Endothelial cell of umbilical vein (primary cell): ENCODE measurements around the gene PTH1R. TPM values are rescaled to one million over a fixed set of nuclear protein-coding genes. Genes with fewer than 3 reads are reported as not detected.

Experiments used
- BruUV-seq: library from RNA; stranded (reverse); fragments of 400-500 nt; replicated peaks from 2 replicates; lab custom pipeline; 2021; lab: Mats Ljungman, UMichigan
- CTCF ChIA-PET: fragments of 300-600, 350-600 bp; sonication (Branson Sonifier 250); formaldehyde crosslinking; loops from one replicate; lab custom pipeline; 2021; ENCODE audit warnings: antibody characterized with exemption, inconsistent platforms; lab: Charles Lee
- POLR2A ChIA-PET: fragments of 300-600, 350-600 bp; sonication (Branson Sonifier 250); formaldehyde crosslinking; loops from one replicate; lab custom pipeline; 2021; ENCODE audit warnings: antibody characterized with exemption, inconsistent platforms; lab: Charles Lee
- DNase-seq: peaks from one replicate; pipeline ENCODE4 v3.0.0-alpha.2; 2011; ENCODE audit warnings: low read depth, low spot score
- FAIRE-seq: peaks from 2 replicates; lab custom pipeline; 2011; peaks lifted over from hg19 to GRCh38; lab: Jason Lieb, UNC
- H2AFZ ChIP-seq: 2 replicates; pipeline ENCODE4 v1.6.0; 2012; ENCODE audit warnings: low read depth, low read length, control low read depth, inconsistent platforms
- H3K27ac ChIP-seq: 2 replicates; pipeline ENCODE4 v1.5.1; 2011; ENCODE audit warnings: low read depth, mild to moderate bottlenecking, control low read depth, low read length, moderate library complexity; ENCODE audit not compliant: insufficient read depth
- H3K27me3 ChIP-seq, 2 experiments: 2 replicates each; pipeline versions ENCODE4 v1.6.0 to v1.6.1; 2011; ENCODE audit warnings: low read length in 2 of 2, mixed read lengths in 1 of 2; ENCODE audit not compliant: control insufficient read depth in 2 of 2, insufficient read depth in 2 of 2
- H3K36me3 ChIP-seq, 2 experiments: 2 replicates in 1 of 2; 3 replicates in 1 of 2; pipeline ENCODE4 v1.5.1; 2011; ENCODE audit warnings: low read length in 2 of 2, mild to moderate bottlenecking in 1 of 2, moderate library complexity in 1 of 2; ENCODE audit not compliant: control insufficient read depth in 2 of 2, insufficient read depth in 2 of 2; ENCODE audit errors: extremely low read depth in 1 of 2
- H3K4me1 ChIP-seq: 3 replicates; pipeline ENCODE4 v1.5.1; 2011; ENCODE audit warnings: mild to moderate bottlenecking, low read length; ENCODE audit not compliant: control insufficient read depth, insufficient read depth; ENCODE audit errors: extremely low read depth
- H3K4me2 ChIP-seq: 2 replicates; pipeline ENCODE4 v1.6.1; 2011; ENCODE audit warnings: low read length, control low read depth, mixed read lengths; ENCODE audit not compliant: insufficient read depth
- H3K4me3 ChIP-seq, 3 experiments: fragments of 200-600 bp in 1 of 3; sonication (generic), shearing (Covaris generic) in 1 of 3; replicated peaks in 1 of 3; 2 replicates each; pipeline ENCODE4 v1.5.1; 2011 to 2016; ENCODE audit warnings: control low read depth in 3 of 3, low read length in 3 of 3, mild to moderate bottlenecking in 2 of 3, inconsistent platforms in 1 of 3, low read depth in 1 of 3, moderate library complexity in 1 of 3; ENCODE audit not compliant: insufficient read depth in 1 of 3
- H3K79me2 ChIP-seq: 2 replicates; pipeline ENCODE4 v1.6.0; 2012; ENCODE audit warnings: low read length, inconsistent platforms; ENCODE audit not compliant: control insufficient read depth, insufficient read depth
- H3K9ac ChIP-seq: replicated peaks from 2 replicates; pipeline ENCODE3; 2011; ENCODE audit warnings: low read length, control low read depth; ENCODE audit not compliant: insufficient read depth; ENCODE audit errors: extremely low read depth
- H3K9me1 ChIP-seq: replicated peaks from 3 replicates; pipeline ENCODE4 v1.6.0; 2011; ENCODE audit warnings: mild to moderate bottlenecking, low read length; ENCODE audit not compliant: control insufficient read depth, insufficient read depth; ENCODE audit errors: extremely low read depth
- H3K9me3 ChIP-seq: replicated peaks from 2 replicates; pipeline ENCODE4 v1.5.1; 2012; ENCODE audit warnings: low read length, inconsistent platforms; ENCODE audit not compliant: control insufficient read depth, insufficient read depth
- H4K20me1 ChIP-seq: replicated peaks from 2 replicates; pipeline ENCODE3; 2011; ENCODE audit warnings: mild to moderate bottlenecking, low read length; ENCODE audit not compliant: control insufficient read depth, insufficient read depth; ENCODE audit errors: extremely low read depth
- CTCF ChIP-seq, 2 donors: IDR thresholded peaks; 1 replicate in 1 of 2; 2 replicates in 1 of 2; pipeline ENCODE4 v1.5.1; 2011; ENCODE audit warnings: low read length in 2 of 2, mild to moderate bottlenecking in 2 of 2, moderate library complexity in 2 of 2, control low read depth in 1 of 2, inconsistent platforms in 1 of 2, low read depth in 1 of 2; ENCODE audit not compliant: insufficient read depth in 1 of 2; ENCODE audit errors: extremely low read depth in 1 of 2
- EZH2 ChIP-seq: IDR thresholded peaks from 2 replicates; pipeline ENCODE4 v1.6.1; 2012; ENCODE audit warnings: borderline replicate concordance, low read depth, mild to moderate bottlenecking, moderate library complexity, low read length, inconsistent platforms; ENCODE audit not compliant: severe bottlenecking
- FOS ChIP-seq: IDR thresholded peaks from 2 replicates; pipeline ENCODE4 v1.6.1; 2011; ENCODE audit warnings: mild to moderate bottlenecking, low read length, moderate library complexity, borderline replicate concordance; ENCODE audit not compliant: insufficient read depth
- GATA2 ChIP-seq: IDR thresholded peaks from 2 replicates; pipeline ENCODE4 v1.7.0; 2011; ENCODE audit warnings: low read depth, mild to moderate bottlenecking, moderate library complexity, mixed read lengths, low read length; ENCODE audit not compliant: insufficient read length, insufficient read depth
- JUN ChIP-seq: IDR thresholded peaks from 2 replicates; pipeline ENCODE4 v1.6.1; 2011; ENCODE audit warnings: borderline replicate concordance, low read depth; ENCODE audit not compliant: insufficient read length, insufficient read depth
- MYC ChIP-seq: IDR thresholded peaks from one replicate; pipeline ENCODE4 v1.6.1; 2011; ENCODE audit warnings: mild to moderate bottlenecking, low read depth, low read length
- POLR2A ChIP-seq: IDR thresholded peaks from 2 replicates; pipeline ENCODE4 v1.6.1; 2012; ENCODE audit warnings: low read depth, mild to moderate bottlenecking, control low read depth, low read length
- POLR2AphosphoS5 ChIP-seq: IDR thresholded peaks from 2 replicates; pipeline ENCODE4 v1.6.1; 2012; ENCODE audit warnings: low read depth, mild to moderate bottlenecking, control low read depth, low read length, moderate library complexity; ENCODE audit not compliant: insufficient read depth
- dilution Hi-C: fragments of 300-500 bp; cut with MboI; formaldehyde crosslinking; loops from one replicate; pipeline ENCODE4 v1.15.0; 2019; ENCODE audit warnings: low sequenced_read_pairs; ENCODE audit not compliant: extremely low pct_ligation_motif_present
- intact Hi-C: fragments of 100-400 bp; cut with micrococcal nuclease; formaldehyde crosslinking; loops from one replicate; pipeline ENCODE4 v1.10.0; 2022
- polyA plus RNA-seq, 4 experiments: library from polyadenylated mRNA; depleted of rRNA in 3 of 4; stranded (reverse) in 3 of 4; unstranded in 1 of 4; fragments of >200 nt; gene quantifications; 2 replicates each; pipeline versions ENCODE4 v1.2.1 to v1.2.3, GENCODE V29; 2011 to 2012; ENCODE audit warnings: missing spikeins in 1 of 4
- total RNA-seq: library from RNA; stranded (reverse); gene quantifications from 2 replicates; pipeline ENCODE4 v1.2.3, GENCODE V29; 2021
- TF ChIP-seq, protein P1 (sequence below): IDR thresholded peaks from 2 replicates; pipeline ENCODE4 v1.6.1; 2011; ENCODE audit not compliant: insufficient read depth, insufficient read length

PTH1R gene
- total and polyA plus RNA-seq, 2 donors (not counting 3 experiments of a cell fraction or from before 2014, with no cell fraction given) = 0.08 to 0.46 TPM

- no peak overlapping the region for H3K4me2 ChIP-seq
- no peak overlapping the region for H3K27ac ChIP-seq
- H2AFZ ChIP-seq = no peak overlapping the region
- no peak overlapping the region for H3K4me3 ChIP-seq
- dilution Hi-C loops (no loop called here), intact Hi-C loops (no loop called here)
- H3K9ac ChIP-seq = no peak overlapping the region
- H4K20me1 ChIP-seq = no peaks in the 10 kb centered on the region
- POLR2A ChIA-PET = no interaction called here
- H3K79me2 ChIP-seq = no peaks in the 10 kb centered on the region
- peaks cover 32 to 44% of the 10 kb centered on the region in 2 experiments for H3K27me3 ChIP-seq
- DNase-seq (no peak), FAIRE-seq (no peak)
- no peaks in the 10 kb centered on the region for H3K9me1 ChIP-seq
- H3K9me3 ChIP-seq = no peaks in the 10 kb centered on the region
- CTCF ChIA-PET = interaction anchor here (4.2 kb wide), 1 partner anchor 11 kb away, joined by 19 read pairs; no protein-coding TSS in a partner anchor
- H3K4me1 ChIP-seq = no peaks in the 10 kb centered on the region
- H3K36me3 ChIP-seq = no peaks in the 10 kb centered on the region
- TF ChIP-seq POLR2A (no peak), EZH2 (peak; percentile 77)
- BruUV-seq = no TSS peak
Measured at GRCh38 chr3:46883830-46884185, 6.3 kb downstream of the PTH1R start.

DNA sequence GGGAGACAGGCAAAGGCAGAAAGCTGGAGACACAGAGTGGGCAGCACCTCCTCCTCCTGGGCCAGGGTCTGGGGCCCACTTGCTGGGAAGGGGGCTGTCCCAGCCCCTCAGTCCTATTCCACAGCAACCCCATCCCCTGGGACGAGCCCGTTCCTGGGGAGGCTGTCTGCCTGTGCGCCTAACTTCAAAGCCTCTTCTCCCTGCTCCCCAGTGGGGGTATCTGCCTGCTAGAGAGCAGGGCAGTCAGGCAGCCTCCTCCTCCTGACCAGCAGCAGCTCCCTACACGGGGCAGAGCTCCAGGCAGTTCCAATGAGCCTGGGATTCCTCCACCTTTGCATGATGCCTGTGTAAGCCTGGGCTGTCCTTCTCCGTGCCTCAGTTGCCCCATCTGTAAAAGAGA, 6.9 kb downstream of the PTH1R start:
- BruUV-seq = no TSS peak

More for the DNA sequence above, 6.9 kb downstream of the PTH1R start:
- H3K4me2 ChIP-seq = no peak overlapping the region
- H2AFZ ChIP-seq = no peak overlapping the region
- dilution Hi-C loops (no loop called here), intact Hi-C loops (no loop called here)
- H3K4me1 ChIP-seq = no peaks in the 10 kb centered on the region
- no peak overlapping the region for H3K4me3 ChIP-seq
- POLR2A ChIA-PET = no interaction called here
- no peaks in the 10 kb centered on the region for H3K9me3 ChIP-seq
- FAIRE-seq = no peak
- no peaks in the 10 kb centered on the region for H3K36me3 ChIP-seq
- H3K27me3 ChIP-seq = peaks cover 32 to 44% of the 10 kb centered on the region in 2 experiments
- no peaks in the 10 kb centered on the region for H3K9me1 ChIP-seq
- no peaks in the 10 kb centered on the region for H3K79me2 ChIP-seq
- TF ChIP-seq, protein P1, sequence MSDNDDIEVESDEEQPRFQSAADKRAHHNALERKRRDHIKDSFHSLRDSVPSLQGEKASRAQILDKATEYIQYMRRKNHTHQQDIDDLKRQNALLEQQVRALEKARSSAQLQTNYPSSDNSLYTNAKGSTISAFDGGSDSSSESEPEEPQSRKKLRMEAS = no peak
- no peak for TF ChIP-seq CTCF (IDR thresholded peaks at IDR 0.05; ENCODE audit: extremely low read depth in 1 of 2, insufficient read depth in 1 of 2, low read depth in 1 of 2, low read length in 2 of 2)
- TF ChIP-seq GATA2 = no peak
- TF ChIP-seq MYC = no peak
- no peak for TF ChIP-seq FOS
- no peak for TF ChIP-seq JUN
- TF ChIP-seq EZH2 = no peak
- TF ChIP-seq POLR2A = no peak
- TF ChIP-seq POLR2AphosphoS5 = no peak
- CTCF ChIA-PET = interaction anchor here (1.4 to 4.2 kb wide), 2 partner anchors 10 to 179 kb away, joined by 4 to 19 read pairs; no protein-coding TSS in a partner anchor
- H3K27ac ChIP-seq = no peak overlapping the region
- no peak for DNase-seq
- H3K9ac ChIP-seq = no peak overlapping the region
- H4K20me1 ChIP-seq = no peaks in the 10 kb centered on the region
